Putamen (tissue), 1 donor: ENCODE results near the gene SWI5.
"Not testable (repeated sequence)": the region's sequence is repeated elsewhere in the genome, so short reads cannot be mapped to it uniquely, and the experiment has no call there.

ENCODE experiments used
- DNase-seq: peaks from one replicate; pipeline ENCODE4 v3.0.0-alpha.2; 2016; ENCODE audit warnings: low spot score

Gene SWI5

GRCh38 chr9:128279088-128280073 is 3.3 kb downstream of the SWI5 start:
- DNase-seq: not testable (repeated sequence)

GRCh38 chr9:128280084-128280622 is 4.1 kb downstream of the SWI5 start:
- no peak for DNase-seq

- DNase-seq: no peak
Observed at GRCh38 chr9:128282500-128282899, 6.4 kb downstream of the SWI5 start.

- DNase-seq: no peak
Observed at GRCh38 chr9:128285033-128285784, 9.1 kb downstream of the SWI5 start.

- DNase-seq: peak; percentile 78
Observed at GRCh38 chr9:128286440-128286839, 10.4 kb downstream of the SWI5 start.

GRCh38 chr9:128288273-128289004 is 12.4 kb downstream of the SWI5 start:
- DNase-seq: no peak

GRCh38 chr9:128292009-128292408 is 15.9 kb downstream of the SWI5 start:
- DNase-seq: no peak

GRCh38 chr9:128293091-128293490 is 17.0 kb downstream of the SWI5 start:
- no peak for DNase-seq

GRCh38 chr9:128294142-128294541 is 18.1 kb downstream of the SWI5 start:
- no peak for DNase-seq

- DNase-seq: no peak
Observed at GRCh38 chr9:128296340-128297220, 20.5 kb downstream of the SWI5 start.

GRCh38 chr9:128297221-128297773 is 21.2 kb downstream of the SWI5 start:
- DNase-seq: no peak

GRCh38 chr9:128298535-128299482 is 22.7 kb downstream of the SWI5 start:
- DNase-seq: no peak

- no peak for DNase-seq
Observed at GRCh38 chr9:128304136-128304970, 28.3 kb downstream of the SWI5 start.

GRCh38 chr9:128304971-128305288 is 28.9 kb downstream of the SWI5 start:
- DNase-seq: no peak

- no peak for DNase-seq
Observed at GRCh38 chr9:128309551-128309950, 33.5 kb downstream of the SWI5 start.

- DNase-seq: no peak
Observed at GRCh38 chr9:128310461-128310860, 34.4 kb downstream of the SWI5 start.

- no peak for DNase-seq
Observed at GRCh38 chr9:128314697-128315096, 38.6 kb downstream of the SWI5 start.

- peak; percentile 97 for DNase-seq
Observed at GRCh38 chr9:128316421-128316820, 40.3 kb downstream of the SWI5 start.

GRCh38 chr9:128317629-128318028 is 41.6 kb downstream of the SWI5 start:
- no peak for DNase-seq
